Measurements from ENCODE around the gene RAC2. TPM values are rescaled to one million over a fixed set of nuclear protein-coding genes. Genes with fewer than 3 reads are reported as not detected.
"Not testable (repeated sequence)": the region's sequence is repeated elsewhere in the genome, so short reads cannot be mapped to it uniquely, and the experiment has no call there.

Gene RAC2
- polyA plus RNA-seq, 6 donors from 2014 or later = 671 to 842 (median 780) TPM

DNA sequence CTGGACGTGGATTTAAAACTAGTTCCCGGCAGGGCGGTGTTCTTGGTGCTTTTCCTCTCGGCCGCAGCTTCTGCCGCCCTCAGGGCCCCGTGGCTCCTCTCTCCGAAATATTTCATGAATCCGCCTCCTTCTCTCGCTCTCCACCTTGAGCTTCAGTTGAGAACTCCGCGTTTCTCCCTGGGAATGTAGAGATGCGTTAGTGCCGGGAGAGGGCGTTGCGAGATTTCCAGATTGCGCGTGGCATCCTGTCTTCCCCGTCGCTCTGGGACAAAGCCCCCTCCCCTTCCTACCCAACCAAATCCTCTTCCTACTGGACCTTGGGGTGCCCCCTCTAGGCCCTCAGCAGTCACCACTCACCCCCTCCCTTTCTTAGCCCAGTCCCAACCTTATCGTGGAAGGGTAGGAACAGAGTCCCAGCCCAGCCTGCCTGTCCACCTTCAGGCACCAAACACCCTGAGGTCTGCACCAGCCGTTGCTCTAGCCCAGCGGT is 15.5 kb upstream of the RAC2 start:
- ATAC-seq (ENCODE audit: low read depth in 2 of 2) (peak; percentile 31 to 54), DNase-seq (no peak)
- Mint-ChIP-seq H3K9me3 (peaks cover 0 to 9% (median 3%) of the 10 kb centered on the region in 7 donors), H3K27ac (peak overlapping the region in 2 of 6 donors; percentile 53 to 96), H3K4me1 (peaks cover 29 to 41% (median 38%) of the 10 kb centered on the region in 3 donors), H3K27me3 (peaks cover 0 to 8% (median 0%) of the 10 kb centered on the region in 3 donors), H3K36me3 (no peaks in the 10 kb centered on the region), H3K4me3 (peak overlapping the region in 7 of 8 donors; percentile 54 to 84 (median 70))

DNA sequence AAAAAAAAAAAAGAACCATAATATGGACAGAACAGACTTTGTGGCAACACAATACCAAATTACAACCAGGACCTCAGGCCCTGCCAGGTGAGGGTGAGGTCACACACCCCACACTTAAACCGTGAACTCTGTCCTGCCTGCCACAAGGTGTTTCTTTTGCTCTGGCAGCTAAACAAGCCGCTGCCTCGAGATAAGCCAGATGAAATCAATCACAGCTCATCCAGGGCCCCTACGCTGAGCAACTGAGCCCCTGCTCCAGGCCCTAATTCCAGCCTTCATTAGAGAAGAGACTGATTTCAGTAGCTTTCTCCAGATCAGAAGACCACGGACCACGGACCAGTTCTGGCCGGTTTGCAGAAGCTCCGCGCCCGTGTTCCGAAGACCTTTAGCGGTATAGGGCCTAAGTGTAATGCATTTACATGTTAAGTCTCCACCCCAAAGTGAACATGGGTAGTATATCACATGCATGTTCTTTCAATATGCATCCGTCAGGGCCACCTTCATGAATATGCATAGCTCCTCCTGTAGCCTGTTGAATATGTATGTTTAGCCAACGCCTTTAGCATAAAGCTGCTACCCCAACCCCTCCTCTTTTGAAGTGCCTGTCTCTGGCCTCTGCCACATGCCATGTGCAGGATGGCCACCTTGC is 14.8 kb upstream of the RAC2 start:
- Mint-ChIP-seq H3K27ac (peak overlapping the region in 1 of 6 donors; percentile 53), H3K4me3 (peak overlapping the region in 2 of 8 donors; percentile 64 to 84), H3K9me3 (peaks cover 0 to 3% (median 0%) of the 10 kb centered on the region in 7 donors), H3K36me3 (no peaks in the 10 kb centered on the region), H3K4me1 (peaks cover 29 to 41% (median 38%) of the 10 kb centered on the region in 3 donors), H3K27me3 (peaks cover 0 to 8% (median 0%) of the 10 kb centered on the region in 3 donors)
- ATAC-seq (ENCODE audit: low read depth in 2 of 2) = no peak
- no peak for DNase-seq

DNA sequence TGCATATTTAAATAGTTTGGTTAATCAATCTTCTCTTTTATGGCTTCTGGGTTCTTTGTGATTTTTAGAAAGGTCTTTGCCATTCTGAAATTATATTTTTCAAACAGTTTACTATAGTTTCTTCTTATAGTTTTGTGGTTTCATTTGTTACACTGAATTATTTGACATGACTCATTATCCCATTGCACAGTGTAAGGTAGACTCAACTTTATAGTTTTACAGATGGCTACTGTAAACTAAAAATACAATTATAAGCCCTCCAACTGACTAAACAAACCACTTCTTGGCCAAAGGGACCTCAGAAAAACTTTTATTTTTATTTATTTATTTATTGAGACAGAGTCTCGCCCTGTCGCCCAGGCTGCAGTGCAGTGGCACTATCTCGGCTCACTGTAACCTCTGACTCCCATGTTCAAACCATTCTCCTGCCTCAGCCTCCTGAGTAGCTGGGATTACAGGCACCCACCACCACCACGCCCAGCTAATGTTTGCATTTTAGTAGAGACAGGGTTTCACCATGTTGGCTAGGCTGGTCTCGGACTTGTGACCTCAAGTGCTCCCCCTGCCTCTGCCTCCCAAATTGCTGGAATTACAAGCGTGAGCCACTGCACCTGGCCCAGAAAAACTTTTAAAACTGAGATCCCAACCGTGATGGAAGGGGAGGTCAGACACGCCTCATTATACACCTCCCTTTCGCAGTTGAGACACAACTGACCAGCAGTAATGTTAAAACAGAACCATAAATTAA is 14.1 kb upstream of the RAC2 start:
- Mint-ChIP-seq H3K36me3 (no peaks in the 10 kb centered on the region), H3K4me1 (peaks cover 29 to 41% (median 38%) of the 10 kb centered on the region in 3 donors), H3K27me3 (peaks cover 0 to 8% (median 0%) of the 10 kb centered on the region in 3 donors), H3K9me3 (no peaks in the 10 kb centered on the region), H3K4me3 (peak overlapping the region in 1 of 8 donors; percentile 1), H3K27ac (no peak overlapping the region)
- DNase-seq = no peak
- ATAC-seq (ENCODE audit: low read depth in 2 of 2) = no peak

DNA sequence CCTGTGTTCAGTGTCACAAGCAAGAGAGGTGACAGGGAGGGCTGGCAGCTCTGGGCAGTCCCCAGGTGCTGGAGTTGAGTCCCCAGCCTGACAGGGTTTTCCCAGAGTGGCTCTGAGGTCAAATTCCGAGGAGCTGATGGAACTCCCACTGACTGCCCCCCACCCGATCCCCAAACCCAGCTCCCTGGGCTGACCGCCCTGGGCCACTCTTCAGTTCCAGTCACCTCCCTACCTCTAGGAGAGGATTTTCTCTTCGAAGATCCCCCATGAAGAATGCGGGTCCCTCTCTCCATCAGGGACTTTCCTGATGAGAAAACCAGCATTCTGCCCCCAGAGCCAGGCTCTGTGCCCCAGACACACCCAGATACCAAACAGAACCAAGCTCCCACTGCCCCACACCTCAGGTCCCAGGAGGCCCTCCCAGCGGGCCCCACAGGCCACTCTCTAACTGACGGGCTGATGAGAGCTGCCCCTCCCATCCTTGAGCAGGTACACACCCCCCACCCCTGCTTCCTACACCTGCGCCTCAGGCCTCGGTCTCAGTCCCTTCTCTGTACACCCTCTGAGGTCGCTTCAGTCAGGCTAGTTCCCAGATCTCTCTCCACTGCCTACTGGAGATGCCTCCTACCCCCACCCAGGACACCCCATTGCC is 12.1 kb upstream of the RAC2 start:
- Mint-ChIP-seq H3K9me3 (no peaks in the 10 kb centered on the region), H3K4me1 (peaks cover 29 to 41% (median 38%) of the 10 kb centered on the region in 3 donors), H3K27me3 (peaks cover 0 to 8% (median 0%) of the 10 kb centered on the region in 3 donors), H3K36me3 (no peaks in the 10 kb centered on the region), H3K4me3 (no peak overlapping the region), H3K27ac (peak overlapping the region in 2 of 6 donors; percentile 79 to 92)
- DNase-seq = no peak
- ATAC-seq (ENCODE audit: low read depth in 2 of 2) = peak in 1 of 2 donors; percentile 24

DNA sequence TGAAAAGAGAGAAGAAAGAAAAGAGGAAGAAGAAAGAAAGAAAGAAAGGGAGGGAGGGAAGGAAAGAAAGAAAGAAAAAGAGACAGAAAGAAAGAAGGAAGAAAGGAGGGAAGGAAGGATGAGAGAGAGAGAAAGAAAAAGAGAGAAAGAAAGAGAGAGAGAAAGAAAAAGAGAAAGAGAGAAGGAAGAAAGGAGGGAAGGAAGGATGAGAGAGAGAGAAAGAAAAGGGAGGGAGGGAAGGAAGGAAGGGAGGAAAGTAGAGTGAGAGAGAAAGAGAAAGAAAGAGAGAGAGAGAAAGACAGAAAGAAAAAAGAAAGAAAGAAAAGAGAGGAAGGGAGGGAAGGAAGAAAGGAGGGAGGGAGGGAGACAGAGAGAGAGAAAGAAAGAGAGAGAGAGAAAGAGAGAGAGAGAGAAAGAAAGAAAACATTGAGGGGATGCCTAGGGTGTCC is 11.5 kb upstream of the RAC2 start:
- no peak for DNase-seq
- ATAC-seq (ENCODE audit: low read depth in 2 of 2) = no peak
- Mint-ChIP-seq H3K4me1 (peaks cover 22 to 35% (median 32%) of the 10 kb centered on the region in 3 donors), H3K36me3 (no peaks in the 10 kb centered on the region), H3K4me3 (peak overlapping the region in 1 of 8 donors; percentile 39), H3K9me3 (no peaks in the 10 kb centered on the region), H3K27ac (peak overlapping the region in 1 of 6 donors; percentile 79), H3K27me3 (peaks cover 0 to 8% (median 0%) of the 10 kb centered on the region in 3 donors)

DNA sequence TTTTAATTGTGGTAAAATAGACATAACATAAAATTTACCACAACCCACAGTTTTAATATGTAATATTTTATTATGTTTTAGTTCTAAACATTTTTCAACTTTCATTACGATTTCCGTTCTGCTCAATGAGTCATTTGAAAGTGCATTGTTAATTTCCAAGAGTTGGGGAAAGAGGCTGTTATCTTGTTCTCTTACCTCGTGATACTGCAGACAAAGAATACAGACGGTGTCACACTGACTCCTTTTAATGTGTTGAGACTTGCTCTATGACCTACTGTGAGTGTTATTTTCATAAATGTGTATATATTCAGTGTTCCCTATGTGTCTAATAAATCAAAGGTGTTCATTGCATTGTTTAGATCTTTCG is 10.8 kb upstream of the RAC2 start:
- Mint-ChIP-seq H3K27me3 (peaks cover 0 to 8% (median 0%) of the 10 kb centered on the region in 3 donors), H3K9me3 (no peaks in the 10 kb centered on the region), H3K27ac (no peak overlapping the region), H3K4me1 (peaks cover 19 to 35% (median 33%) of the 10 kb centered on the region in 3 donors), H3K36me3 (no peaks in the 10 kb centered on the region), H3K4me3 (no peak overlapping the region)
- ATAC-seq (ENCODE audit: low read depth in 2 of 2) (no peak), DNase-seq (no peak)

DNA sequence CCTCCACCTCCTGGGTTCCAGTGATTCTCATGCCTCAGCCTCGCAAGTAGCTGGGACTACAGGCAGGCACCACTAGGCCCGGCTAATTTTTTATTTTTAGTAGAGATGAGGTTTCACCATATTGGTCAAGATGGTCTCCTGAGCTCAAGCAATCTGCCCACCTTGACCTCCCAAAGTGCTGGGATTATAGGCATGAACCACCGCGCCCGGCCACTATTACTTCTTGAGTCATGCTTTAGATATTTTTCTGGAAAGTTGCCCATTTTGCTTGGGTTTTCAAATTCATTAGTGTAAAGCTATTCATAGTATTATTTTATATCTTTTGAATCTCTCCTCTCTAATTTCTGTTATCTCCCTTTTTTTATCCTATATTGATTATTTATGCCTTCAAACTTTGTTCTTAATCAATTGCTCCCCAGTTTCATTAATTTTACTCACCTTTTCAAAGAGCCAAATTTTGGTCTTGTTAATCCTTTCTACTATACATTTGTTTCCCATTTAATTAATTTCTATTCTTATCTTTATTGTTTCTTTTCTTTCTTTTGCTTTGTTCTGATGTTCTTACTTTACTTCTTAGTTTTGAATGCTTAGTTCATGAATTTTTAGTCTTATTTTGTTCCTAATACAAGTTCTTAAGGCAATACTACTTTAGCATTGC is 10.3 kb upstream of the RAC2 start:
- no peaks in the 10 kb centered on the region for H3K9me3 Mint-ChIP-seq
- H3K36me3 Mint-ChIP-seq = no peaks in the 10 kb centered on the region
- H3K27ac Mint-ChIP-seq = no peak overlapping the region
- peaks cover 0 to 8% (median 0%) of the 10 kb centered on the region in 3 donors for H3K27me3 Mint-ChIP-seq
- no peak for DNase-seq
- peak overlapping the region in 1 of 8 donors; percentile 16 for H3K4me3 Mint-ChIP-seq
- ATAC-seq (ENCODE audit: low read depth in 2 of 2) = no peak
- H3K4me1 Mint-ChIP-seq = peaks cover 15 to 30% (median 28%) of the 10 kb centered on the region in 3 donors

DNA sequence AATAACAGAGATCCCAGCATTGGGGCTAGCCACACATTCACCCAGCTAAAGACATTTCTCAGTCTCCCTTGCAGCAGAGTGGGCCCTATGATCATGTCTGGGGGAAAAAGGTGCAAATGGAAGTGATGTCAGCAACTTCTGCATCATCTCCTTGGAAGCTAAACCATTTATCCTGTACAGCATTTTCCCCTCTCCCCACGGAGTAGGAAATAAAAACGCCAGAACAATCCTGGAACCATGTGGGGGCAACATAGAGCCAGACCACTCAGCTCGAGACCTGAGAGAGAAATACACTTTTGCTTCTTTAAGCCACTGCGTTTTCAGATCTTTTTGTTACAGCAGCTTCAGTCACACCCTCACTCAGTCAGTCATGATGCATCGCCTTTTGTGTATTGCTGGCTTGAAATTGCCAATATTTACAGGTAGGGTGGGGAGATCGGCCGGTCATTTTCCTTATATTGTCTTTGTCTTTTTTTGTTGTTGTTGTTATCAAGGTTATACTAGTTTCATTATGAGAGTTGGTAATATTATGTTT is 9.1 kb upstream of the RAC2 start:
- no peak for DNase-seq
- Mint-ChIP-seq H3K4me3 (no peak overlapping the region), H3K27ac (peak overlapping the region in 1 of 6 donors; percentile 3), H3K27me3 (peaks cover 0 to 8% (median 0%) of the 10 kb centered on the region in 3 donors), H3K36me3 (no peaks in the 10 kb centered on the region), H3K9me3 (no peaks in the 10 kb centered on the region), H3K4me1 (peaks cover 15 to 33% (median 30%) of the 10 kb centered on the region in 3 donors)
- no peak for ATAC-seq (ENCODE audit: low read depth in 2 of 2)

DNA sequence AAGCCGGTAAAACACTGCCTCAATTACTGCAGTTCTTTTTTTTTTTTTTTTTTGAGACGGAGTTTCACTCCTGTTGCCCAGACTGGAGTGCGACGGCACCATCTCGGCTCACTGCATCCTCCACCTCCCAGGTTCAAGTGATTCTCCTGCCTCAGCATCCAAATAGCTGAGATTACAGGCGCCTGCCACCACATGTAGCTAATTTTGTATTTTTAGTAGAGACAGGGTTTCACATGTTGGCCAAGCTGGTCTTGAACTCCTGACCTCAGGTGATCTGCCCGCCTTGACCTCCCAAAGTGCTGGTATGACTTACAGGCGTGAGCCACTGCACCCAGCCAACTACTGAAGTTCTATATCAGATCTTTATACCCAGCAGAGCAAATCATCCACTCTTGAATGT is 7.8 kb upstream of the RAC2 start:
- H3K36me3 Mint-ChIP-seq; ATAC-seq (ENCODE audit: low read depth in 2 of 2); H3K9me3 Mint-ChIP-seq; H3K27me3 Mint-ChIP-seq; H3K27ac Mint-ChIP-seq; DNase-seq; H3K4me3 Mint-ChIP-seq: not testable (repeated sequence)
- peaks cover 18 to 39% (median 33%) of the 10 kb centered on the region in 3 donors for H3K4me1 Mint-ChIP-seq

DNA sequence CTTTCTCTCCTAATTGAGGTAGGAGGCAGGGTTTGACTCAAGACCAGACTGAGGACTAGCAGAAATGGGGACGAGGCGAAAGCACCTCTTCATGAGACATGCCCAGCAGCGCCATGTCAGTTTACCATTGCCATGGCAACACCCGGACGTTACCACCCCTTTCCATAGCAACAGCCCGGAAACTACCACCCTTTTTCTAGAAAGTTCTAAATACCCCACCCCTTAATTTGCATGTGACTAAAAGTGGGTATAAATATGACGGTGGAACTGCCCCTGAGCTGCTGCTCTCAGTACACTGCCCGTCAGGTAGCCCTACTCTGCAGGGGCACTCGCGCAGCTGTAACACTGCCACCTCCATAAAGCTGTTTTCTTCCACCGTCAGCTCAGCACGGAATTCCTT is 5.9 kb upstream of the RAC2 start:
- Mint-ChIP-seq H3K9me3 (no peaks in the 10 kb centered on the region), H3K4me3 (no peak overlapping the region), H3K27ac (peak overlapping the region in 2 of 6 donors; percentile 22 to 26), H3K4me1 (peaks cover 23 to 31% (median 27%) of the 10 kb centered on the region in 3 donors), H3K27me3 (peaks cover 0 to under 1% (median 0%) of the 10 kb centered on the region in 3 donors), H3K36me3 (no peaks in the 10 kb centered on the region)
- ATAC-seq (ENCODE audit: low read depth in 2 of 2) (no peak), DNase-seq (no peak)

DNA sequence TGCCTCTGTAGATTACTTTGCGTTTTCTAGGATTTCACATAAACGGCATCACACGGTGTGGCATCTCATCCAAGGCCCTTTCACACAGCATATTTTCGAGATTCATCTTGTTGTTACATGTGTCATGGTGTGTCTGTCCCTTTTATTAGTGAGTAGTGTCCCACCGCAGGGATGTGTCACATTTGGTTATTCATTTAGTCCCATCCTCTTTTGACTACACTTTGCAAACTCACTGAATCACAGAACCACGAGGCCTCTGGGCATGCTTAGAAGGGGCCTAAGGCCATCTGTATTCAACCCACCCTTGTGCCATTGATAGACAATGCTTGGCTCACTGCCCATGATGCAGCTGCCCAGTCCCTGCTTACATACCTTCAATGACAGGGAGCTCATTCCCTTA is 4.2 kb upstream of the RAC2 start:
- peak overlapping the region in 1 of 8 donors; percentile 6 for H3K4me3 Mint-ChIP-seq

DNA sequence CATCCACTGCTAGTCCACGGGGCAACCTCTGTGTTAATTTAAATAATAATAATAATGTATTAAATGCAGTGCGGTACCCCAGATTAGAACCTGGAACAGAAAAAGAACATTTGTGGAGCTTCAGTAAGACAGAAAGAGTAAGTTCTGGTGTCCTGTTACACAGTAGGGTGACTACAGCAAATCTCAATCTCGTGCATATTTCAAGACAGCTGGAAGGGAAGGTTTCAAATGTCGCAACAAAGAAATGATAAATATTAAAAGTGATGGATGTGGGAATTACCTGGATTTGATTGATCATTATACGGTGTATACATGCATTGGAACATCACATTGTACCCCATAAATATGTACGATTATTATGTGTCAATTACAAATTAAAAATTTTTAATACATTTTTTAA is 1.7 kb upstream of the RAC2 start:
- Mint-ChIP-seq H3K27ac (peak overlapping the region; percentile 92 to 99 (median 98)), H3K4me1 (peaks cover 51 to 70% (median 51%) of the 10 kb centered on the region in 3 donors), H3K36me3 (peaks cover 1 to 2% of the 10 kb centered on the region in 2 donors), H3K9me3 (no peaks in the 10 kb centered on the region), H3K27me3 (no peaks in the 10 kb centered on the region), H3K4me3 (peak overlapping the region in 6 of 8 donors; percentile 4 to 94 (median 88))
- DNase-seq (no peak), ATAC-seq (ENCODE audit: low read depth in 2 of 2) (no peak)

More for the DNA sequence above, 4.2 kb upstream of the RAC2 start:
- DNase-seq (no peak), ATAC-seq (ENCODE audit: low read depth in 2 of 2) (no peak)
- no peaks in the 10 kb centered on the region for H3K9me3 Mint-ChIP-seq
- H3K4me1 Mint-ChIP-seq = peaks cover 31 to 48% (median 41%) of the 10 kb centered on the region in 3 donors
- no peaks in the 10 kb centered on the region for H3K27me3 Mint-ChIP-seq
- H3K27ac Mint-ChIP-seq = peak overlapping the region in 3 of 6 donors; percentile 13 to 89 (median 87)
- H3K36me3 Mint-ChIP-seq = no peaks in the 10 kb centered on the region
